Duodenal mucosa (tissue), 2 donors: ENCODE measurements around the gene TRIOBP.

ENCODE experiments used
- H3K27ac ChIP-seq: one replicate; pipeline ENCODE4 v1.7.0; 2013; ENCODE audit warnings: low read depth, low read length
- H3K27me3 ChIP-seq, 2 donors: one replicate each; pipeline ENCODE4 v1.7.0; 2013; ENCODE audit warnings: low read length in 2 of 2, control low read depth in 1 of 2; ENCODE audit not compliant: insufficient read depth in 2 of 2, control insufficient read depth in 1 of 2
- H3K36me3 ChIP-seq, 2 donors: one replicate each; pipeline ENCODE4 v1.7.0; 2013; ENCODE audit warnings: low read length in 2 of 2, control low read depth in 1 of 2; ENCODE audit not compliant: insufficient read depth in 2 of 2, control insufficient read depth in 1 of 2
- H3K4me1 ChIP-seq, 2 donors: one replicate each; pipeline ENCODE4 v1.7.0; 2013; ENCODE audit warnings: low read length in 2 of 2, control low read depth in 1 of 2; ENCODE audit not compliant: insufficient read depth in 2 of 2, control insufficient read depth in 1 of 2
- H3K4me3 ChIP-seq, 2 donors: one replicate each; pipeline ENCODE4 v1.7.0; 2013; ENCODE audit warnings: low read length in 2 of 2, low read depth in 1 of 2
- H3K9ac ChIP-seq, 2 donors: one replicate each; pipeline ENCODE4 v1.7.0; 2013; ENCODE audit warnings: low read length in 2 of 2, low read depth in 1 of 2
- H3K9me3 ChIP-seq, 2 donors: one replicate each; pipeline ENCODE4 v1.7.0; 2013; ENCODE audit warnings: low read length in 2 of 2, control low read depth in 1 of 2; ENCODE audit not compliant: control insufficient read depth in 1 of 2

Gene TRIOBP

DNA sequence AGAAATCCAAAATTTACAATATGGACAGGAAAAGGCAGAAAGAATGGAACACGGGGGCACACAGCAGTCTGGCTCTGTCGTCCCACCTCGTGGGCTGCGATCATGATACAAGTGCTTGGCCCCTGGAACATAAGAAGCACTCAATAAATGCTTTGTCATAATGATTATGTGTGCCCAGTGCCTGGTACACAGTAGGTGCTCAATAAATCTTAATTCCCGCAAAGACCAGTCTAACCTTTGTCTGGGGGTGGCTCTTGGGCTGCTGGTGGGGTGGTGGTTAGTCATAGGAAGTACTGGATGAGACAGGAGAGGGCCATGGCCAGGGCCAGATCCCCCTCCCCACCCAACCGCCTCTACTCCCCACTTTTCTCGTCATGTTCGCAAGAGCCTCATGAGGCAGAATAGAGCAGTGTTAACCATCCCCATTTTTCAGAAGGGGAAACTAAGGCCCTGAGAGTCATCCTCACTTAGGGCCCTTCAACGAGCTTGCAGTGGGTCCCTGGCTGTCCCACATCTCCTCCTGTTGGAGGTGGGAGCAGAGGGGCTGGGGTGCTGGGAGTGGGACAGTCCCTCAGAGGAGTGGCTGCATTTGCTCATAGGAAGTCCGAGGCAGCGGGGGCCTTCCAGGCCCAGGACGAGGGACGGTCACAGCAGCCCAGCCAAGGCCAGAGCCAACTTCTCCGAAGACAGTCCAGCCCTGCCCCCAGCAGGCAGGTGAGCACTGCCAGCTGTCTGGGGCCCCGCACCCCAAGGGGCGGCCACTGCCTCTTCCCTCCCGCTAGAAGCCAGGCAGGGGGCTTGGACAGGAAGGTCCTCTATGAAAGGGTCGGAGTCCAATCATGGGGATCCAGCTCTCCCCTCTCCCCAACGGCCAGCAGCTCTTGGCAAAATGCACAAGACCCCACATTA lies 36.1 kb downstream of the TRIOBP start:
- Histone ChIP-seq H3K27me3 (no peaks in the 10 kb centered on the region), H3K27ac (no peak overlapping the region), H3K36me3 (no peaks in the 10 kb centered on the region), H3K4me3 (no peak overlapping the region), H3K4me1 (peaks cover 18 to 19% of the 10 kb centered on the region in 2 donors), H3K9ac (no peak overlapping the region), H3K9me3 (no peaks in the 10 kb centered on the region)

DNA sequence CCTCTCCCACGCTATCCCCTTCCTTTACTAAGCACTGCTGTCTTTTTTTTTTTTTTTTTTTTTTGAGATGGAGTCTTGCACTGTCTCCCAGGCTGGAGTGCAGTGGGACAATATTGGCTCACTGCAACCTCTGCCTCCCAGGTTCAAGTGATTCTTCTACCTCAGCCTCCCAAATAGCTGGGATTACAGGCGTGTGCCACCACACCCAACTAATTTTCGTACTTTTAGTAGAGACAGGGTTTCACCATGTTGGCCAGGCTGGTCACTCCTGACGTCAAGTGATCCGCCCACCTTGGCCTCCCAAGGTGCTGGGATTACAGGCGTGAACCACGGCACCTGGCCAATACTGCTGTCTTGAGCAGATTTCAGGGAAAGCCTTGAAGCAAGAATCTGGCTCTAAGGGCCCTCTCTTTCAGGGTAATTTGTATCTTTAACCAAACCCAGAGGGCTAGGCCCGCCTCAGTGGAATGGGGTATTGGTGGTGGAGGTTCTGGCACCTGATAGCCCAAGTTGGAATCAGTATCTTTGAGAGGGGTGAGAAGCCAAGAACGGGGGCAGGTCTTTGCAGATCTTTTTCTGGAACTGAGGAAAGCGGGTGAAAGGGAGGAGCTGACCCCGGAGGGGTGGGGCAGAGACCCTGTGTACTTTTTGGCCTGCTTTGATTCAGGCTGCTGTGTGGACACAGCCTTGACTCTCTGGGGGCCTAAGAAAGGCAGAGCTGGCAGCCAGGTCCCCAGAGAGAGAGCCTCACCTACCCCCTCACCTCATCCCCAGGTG lies 37.0 kb downstream of the TRIOBP start:
- no peak overlapping the region for H3K27ac ChIP-seq
- H3K9me3 ChIP-seq = no peaks in the 10 kb centered on the region
- no peaks in the 10 kb centered on the region for H3K27me3 ChIP-seq
- no peak overlapping the region for H3K4me3 ChIP-seq
- peaks cover 18 to 19% of the 10 kb centered on the region in 2 donors for H3K4me1 ChIP-seq
- H3K36me3 ChIP-seq = no peaks in the 10 kb centered on the region
- H3K9ac ChIP-seq = no peak overlapping the region

DNA sequence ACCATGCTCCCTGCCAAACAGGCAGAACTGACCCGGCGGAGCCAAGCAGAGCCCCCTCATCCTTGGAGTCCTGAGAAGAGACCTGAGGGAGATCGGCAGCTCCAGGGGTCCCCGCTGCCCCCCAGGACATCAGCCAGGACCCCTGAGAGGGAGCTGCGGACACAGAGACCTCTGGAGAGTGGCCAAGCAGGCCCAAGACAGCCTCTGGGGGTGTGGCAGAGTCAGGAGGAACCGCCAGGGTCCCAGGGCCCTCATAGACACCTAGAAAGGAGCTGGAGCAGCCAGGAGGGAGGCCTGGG lies 37.5 kb downstream of the TRIOBP start:
- Histone ChIP-seq H3K36me3 (no peaks in the 10 kb centered on the region), H3K27me3 (no peaks in the 10 kb centered on the region)

DNA sequence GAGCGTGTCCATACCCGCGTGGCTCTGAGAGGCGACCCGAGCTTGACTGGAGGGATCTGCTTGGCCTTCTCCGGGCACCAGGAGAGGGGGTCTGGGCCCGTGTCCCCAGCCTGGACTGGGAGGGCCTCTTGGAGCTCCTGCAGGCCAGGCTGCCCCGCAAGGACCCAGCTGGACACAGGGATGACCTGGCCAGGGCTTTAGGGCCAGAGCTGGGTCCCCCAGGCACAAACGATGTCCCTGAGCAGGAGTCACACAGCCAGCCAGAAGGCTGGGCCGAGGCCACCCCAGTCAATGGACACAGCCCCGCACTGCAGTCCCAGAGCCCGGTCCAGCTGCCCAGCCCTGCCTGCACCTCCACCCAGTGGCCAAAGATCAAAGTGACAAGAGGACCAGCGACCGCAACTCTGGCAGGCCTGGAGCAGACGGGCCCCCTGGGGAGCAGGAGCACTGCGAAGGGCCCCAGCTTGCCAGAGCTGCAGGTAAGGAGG lies 38.2 kb downstream of the TRIOBP start:
- no peak overlapping the region for H3K27ac ChIP-seq
- no peak overlapping the region for H3K4me3 ChIP-seq
- H3K4me1 ChIP-seq = peaks cover 18 to 23% of the 10 kb centered on the region in 2 donors
- no peak overlapping the region for H3K9ac ChIP-seq
- no peaks in the 10 kb centered on the region for H3K27me3 ChIP-seq
- no peaks in the 10 kb centered on the region for H3K9me3 ChIP-seq
- no peaks in the 10 kb centered on the region for H3K36me3 ChIP-seq

More for the DNA sequence above, 37.5 kb downstream of the TRIOBP start:
- H3K4me3 ChIP-seq = no peak overlapping the region
- H3K9me3 ChIP-seq = no peaks in the 10 kb centered on the region
- H3K9ac ChIP-seq = no peak overlapping the region
- H3K4me1 ChIP-seq = peaks cover 18 to 19% of the 10 kb centered on the region in 2 donors
- no peak overlapping the region for H3K27ac ChIP-seq

DNA sequence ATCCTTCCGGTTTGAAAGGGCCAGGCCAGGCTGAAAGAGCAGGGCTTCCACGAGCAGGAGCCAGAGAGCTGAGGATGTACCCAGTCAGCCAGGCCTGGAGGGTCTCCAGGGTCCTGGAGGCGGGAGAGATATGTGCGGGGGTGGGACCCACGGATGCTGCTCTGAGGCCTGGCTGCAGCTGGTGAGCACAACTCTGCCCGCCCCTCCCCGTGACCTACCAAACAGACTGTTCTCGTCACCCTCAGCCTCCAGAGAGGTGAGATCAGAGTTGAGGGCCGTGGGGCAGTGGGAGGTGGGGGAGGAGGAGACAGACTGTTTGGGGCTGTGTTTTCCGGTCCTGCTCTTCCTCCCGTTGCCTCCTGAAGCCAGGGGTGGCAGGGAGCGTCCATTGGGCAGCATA lies 42.2 kb downstream of the TRIOBP start:
- Histone ChIP-seq H3K9me3 (no peaks in the 10 kb centered on the region), H3K4me1 (peaks cover 18 to 28% of the 10 kb centered on the region in 2 donors), H3K27me3 (no peaks in the 10 kb centered on the region), H3K4me3 (no peak overlapping the region), H3K36me3 (no peaks in the 10 kb centered on the region), H3K27ac (peak overlapping the region; percentile 20), H3K9ac (no peak overlapping the region)

DNA sequence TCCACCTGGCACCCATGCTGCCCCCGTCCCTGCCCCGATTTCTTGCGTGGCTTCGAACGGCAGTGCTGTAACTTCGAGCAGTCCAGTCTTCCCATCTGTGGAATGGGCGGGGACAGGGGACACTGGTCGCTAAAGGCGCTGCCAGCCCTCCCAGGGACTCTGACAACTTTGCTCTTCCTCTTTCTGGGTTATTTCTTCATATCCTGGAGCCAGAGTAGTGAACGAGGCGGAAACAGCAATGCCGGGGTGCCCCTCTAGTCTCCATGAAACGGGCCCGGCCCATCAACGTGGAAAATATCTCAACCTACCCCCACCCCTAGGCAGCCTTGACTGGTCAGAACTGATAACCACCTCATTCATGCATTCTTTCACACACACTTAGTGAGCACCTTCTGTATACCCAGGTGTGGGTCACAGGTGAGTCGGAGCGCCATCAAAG lies 42.8 kb downstream of the TRIOBP start:
- no peaks in the 10 kb centered on the region for H3K27me3 ChIP-seq
- no peak overlapping the region for H3K9ac ChIP-seq
- no peak overlapping the region for H3K27ac ChIP-seq
- no peak overlapping the region for H3K4me3 ChIP-seq
- H3K36me3 ChIP-seq = no peaks in the 10 kb centered on the region
- H3K4me1 ChIP-seq = peaks cover 16 to 28% of the 10 kb centered on the region in 2 donors
- no peaks in the 10 kb centered on the region for H3K9me3 ChIP-seq

DNA sequence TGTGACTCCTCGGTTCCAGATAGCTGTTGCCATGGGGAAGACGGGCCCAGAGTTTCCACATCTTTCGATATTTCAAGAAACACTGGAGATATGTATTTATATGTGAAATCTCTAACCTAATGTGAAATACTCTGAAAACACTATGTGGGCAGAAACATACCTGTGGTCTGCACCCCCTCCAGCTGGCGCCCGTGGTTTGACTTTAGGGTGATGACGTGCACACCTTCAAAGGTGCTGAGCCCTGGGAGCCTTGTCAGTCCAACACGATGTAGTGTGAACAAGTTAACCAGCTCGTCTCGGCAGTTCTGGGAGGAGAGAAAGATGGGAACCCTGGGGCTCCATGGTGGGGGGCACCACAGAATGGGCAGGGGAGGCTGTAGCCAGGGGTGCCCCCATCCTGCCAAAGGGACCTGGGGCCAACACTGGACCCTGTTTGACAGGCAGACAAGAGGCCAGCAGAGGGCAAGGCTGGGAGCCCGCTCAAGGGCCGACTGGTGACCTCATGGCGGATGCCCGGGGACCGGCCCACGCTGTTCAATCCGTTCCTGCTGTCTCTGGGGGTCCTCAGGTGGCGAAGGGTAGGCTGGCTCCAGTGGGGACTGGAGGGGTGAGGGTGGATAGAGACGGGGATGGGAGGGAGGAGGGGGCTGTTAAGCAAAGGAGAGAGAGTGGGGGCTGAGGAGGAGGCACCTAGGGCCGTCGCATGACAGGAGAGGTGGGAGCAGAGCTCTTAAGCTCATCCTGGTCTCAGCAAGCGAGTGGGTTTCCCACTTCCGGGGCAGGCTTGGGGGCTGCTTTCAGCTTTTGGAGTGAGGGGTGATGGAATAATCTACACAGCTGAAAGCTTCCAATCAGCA lies 43.8 kb downstream of the TRIOBP start:
- H3K9me3 ChIP-seq = no peaks in the 10 kb centered on the region
- no peak overlapping the region for H3K27ac ChIP-seq
- no peaks in the 10 kb centered on the region for H3K36me3 ChIP-seq
- H3K9ac ChIP-seq = no peak overlapping the region
- H3K4me3 ChIP-seq = no peak overlapping the region
- peaks cover 23 to 30% of the 10 kb centered on the region in 2 donors for H3K4me1 ChIP-seq
- H3K27me3 ChIP-seq = no peaks in the 10 kb centered on the region

DNA sequence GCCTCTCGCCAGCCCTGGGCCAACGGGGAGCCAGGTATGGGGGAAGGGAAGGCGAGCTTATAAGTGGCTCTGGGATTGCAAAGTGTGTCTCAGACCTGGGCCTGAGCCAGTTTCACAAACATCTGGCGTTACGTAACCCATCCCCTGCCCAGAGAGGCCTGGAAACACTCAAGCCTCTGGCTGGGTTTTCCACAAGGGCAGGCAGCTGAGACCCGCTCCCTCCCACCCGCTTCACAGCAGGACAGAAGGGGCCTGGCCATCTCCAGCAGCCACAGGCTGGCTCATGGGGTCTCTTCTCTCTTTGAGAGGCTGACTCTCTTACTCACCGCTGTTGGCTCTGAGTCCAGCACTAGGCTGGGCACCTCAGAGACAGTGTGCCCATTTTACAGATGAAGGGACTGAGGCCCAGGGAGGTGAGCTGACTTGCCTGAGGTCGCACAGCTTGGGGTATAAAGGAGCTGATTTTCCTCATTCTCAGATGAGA lies 44.5 kb downstream of the TRIOBP start:
- no peaks in the 10 kb centered on the region for H3K27me3 ChIP-seq
- no peak overlapping the region for H3K9ac ChIP-seq
- H3K9me3 ChIP-seq = no peaks in the 10 kb centered on the region
- no peak overlapping the region for H3K4me3 ChIP-seq
- no peak overlapping the region for H3K27ac ChIP-seq
- no peaks in the 10 kb centered on the region for H3K36me3 ChIP-seq
- H3K4me1 ChIP-seq = peaks cover 23 to 30% of the 10 kb centered on the region in 2 donors

DNA sequence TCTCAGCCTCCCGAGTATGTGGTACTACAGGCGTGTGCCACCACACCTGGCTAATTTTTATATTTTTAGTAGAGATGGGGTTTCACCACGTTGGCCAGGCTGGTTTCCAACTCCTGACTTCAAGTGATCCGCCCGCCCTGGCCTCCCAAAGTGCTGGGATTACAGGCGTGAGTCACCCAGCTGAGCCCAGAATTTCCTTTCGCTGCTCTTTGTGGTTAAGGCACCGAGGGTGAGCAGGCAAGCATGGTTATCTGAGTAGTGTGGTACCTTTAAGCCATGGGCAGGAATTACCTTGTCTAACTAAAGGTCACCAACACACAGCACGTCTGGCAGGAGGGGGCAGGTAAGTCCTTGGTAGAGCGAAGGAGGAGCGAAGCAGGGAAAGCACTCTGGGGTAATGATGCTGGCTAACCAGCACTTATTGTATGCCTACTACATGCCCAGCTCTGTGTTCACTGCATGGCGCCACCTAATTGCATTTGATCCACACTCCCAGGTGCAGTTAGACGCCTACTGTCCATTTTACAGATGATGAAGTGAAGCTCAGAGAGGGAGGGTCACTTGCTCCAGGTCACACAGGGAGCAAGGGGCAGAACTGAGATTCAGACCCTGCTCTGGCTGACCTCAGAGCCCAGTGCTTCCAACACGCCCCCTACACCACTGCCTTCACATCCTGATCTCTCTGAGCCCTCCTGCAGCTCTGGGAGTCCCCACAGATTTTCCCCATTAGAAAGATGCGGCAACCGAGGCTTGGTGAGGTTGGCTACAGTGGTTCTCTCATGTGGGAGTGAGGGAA lies 45.7 kb downstream of the TRIOBP start:
- no peaks in the 10 kb centered on the region for H3K36me3 ChIP-seq
- no peaks in the 10 kb centered on the region for H3K9me3 ChIP-seq
- H3K4me1 ChIP-seq = peaks cover 31 to 39% of the 10 kb centered on the region in 2 donors
- no peaks in the 10 kb centered on the region for H3K27me3 ChIP-seq
- no peak overlapping the region for H3K27ac ChIP-seq
- H3K4me3 ChIP-seq = no peak overlapping the region
- no peak overlapping the region for H3K9ac ChIP-seq
